ENCODE data around the gene LILRB5. TPM values are rescaled to one million over a fixed set of nuclear protein-coding genes. Genes with fewer than 3 reads are reported as not detected.
A peak's percentile ranks its signal among the peaks of the same experiment; 100 is the strongest.

The LILRB5 gene
- polyA plus RNA-seq, 3 donors, result 0.14 to 1.1 (median 0.17) TPM

DNA sequence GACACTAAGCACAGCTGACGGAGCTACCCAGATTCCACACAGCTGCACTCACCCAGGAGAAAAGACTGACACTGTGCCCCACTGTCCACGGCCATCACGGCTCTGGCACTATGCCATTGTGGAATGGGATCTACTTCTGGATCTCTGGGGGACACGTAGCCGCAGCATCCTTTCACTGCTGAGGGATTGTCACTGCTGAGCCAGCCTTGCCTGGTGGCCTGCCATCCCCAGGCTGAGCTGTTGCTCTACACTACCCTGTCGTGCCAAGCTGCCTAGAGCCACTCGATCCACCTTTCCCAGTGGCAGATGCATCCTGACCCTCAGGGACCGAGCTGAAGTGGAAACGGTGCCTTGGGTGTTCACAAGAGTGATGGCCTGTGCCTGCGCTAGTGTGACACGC lies 5.0 kb upstream of the LILRB5 start:
- H3K27me3 ChIP-seq (ENCODE audit: control insufficient read depth in 2 of 2, insufficient read depth in 2 of 2, low read length in 2 of 2), result no peaks in the 10 kb centered on the region
- H3K4me2 ChIP-seq (replicated peaks; ENCODE audit: extremely low read depth, low read length, poor library complexity, severe bottlenecking), result no peak overlapping the region
- H3K27ac ChIP-seq (ENCODE audit: low read depth in 1 of 2, low read length in 2 of 2), result no peak overlapping the region
- no peak overlapping the region for H3K27ac Mint-ChIP-seq
- H3K9ac ChIP-seq (ENCODE audit: insufficient read depth, low read length, poor library complexity, severe bottlenecking), result no peak overlapping the region
- no peak overlapping the region for H3K4me3 Mint-ChIP-seq
- no peaks in the 10 kb centered on the region for H3K9me3 ChIP-seq (replicated peaks in 1 of 2; ENCODE audit: control insufficient read depth in 1 of 2, insufficient read depth in 1 of 2, low read length in 2 of 2)
- H2AFZ ChIP-seq (ENCODE audit: insufficient read depth, low read depth, low read length, poor library complexity, severe bottlenecking), result no peak overlapping the region
- peaks cover 1 to 6% (median 5%) of the 10 kb centered on the region in 3 donors for H3K27me3 Mint-ChIP-seq (ENCODE audit: low read depth in 3 of 3)
- WGBS (ENCODE audit: insufficient coverage), result 94% methylated on average over 8 of the region's 11 CpGs
- H3K36me3 ChIP-seq (replicated peaks in 1 of 2; ENCODE audit: control insufficient read depth in 1 of 2, insufficient read depth in 2 of 2, low read length in 2 of 2), result no peaks in the 10 kb centered on the region
- TF ChIP-seq, protein P1, sequence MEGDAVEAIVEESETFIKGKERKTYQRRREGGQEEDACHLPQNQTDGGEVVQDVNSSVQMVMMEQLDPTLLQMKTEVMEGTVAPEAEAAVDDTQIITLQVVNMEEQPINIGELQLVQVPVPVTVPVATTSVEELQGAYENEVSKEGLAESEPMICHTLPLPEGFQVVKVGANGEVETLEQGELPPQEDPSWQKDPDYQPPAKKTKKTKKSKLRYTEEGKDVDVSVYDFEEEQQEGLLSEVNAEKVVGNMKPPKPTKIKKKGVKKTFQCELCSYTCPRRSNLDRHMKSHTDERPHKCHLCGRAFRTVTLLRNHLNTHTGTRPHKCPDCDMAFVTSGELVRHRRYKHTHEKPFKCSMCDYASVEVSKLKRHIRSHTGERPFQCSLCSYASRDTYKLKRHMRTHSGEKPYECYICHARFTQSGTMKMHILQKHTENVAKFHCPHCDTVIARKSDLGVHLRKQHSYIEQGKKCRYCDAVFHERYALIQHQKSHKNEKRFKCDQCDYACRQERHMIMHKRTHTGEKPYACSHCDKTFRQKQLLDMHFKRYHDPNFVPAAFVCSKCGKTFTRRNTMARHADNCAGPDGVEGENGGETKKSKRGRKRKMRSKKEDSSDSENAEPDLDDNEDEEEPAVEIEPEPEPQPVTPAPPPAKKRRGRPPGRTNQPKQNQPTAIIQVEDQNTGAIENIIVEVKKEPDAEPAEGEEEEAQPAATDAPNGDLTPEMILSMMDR (IDR thresholded peaks at IDR 0.05), result no peak
- no peaks in the 10 kb centered on the region for H3K36me3 Mint-ChIP-seq
- H3K4me3 ChIP-seq (replicated peaks in 1 of 3; ENCODE audit: low read depth in 2 of 3, low read length in 3 of 3), result no peak overlapping the region
- H3K4me1 Mint-ChIP-seq, result peaks cover 20% of the 10 kb centered on the region
- no peaks in the 10 kb centered on the region for H3K9me3 Mint-ChIP-seq
- no peak for DNase-seq
- H4K20me1 ChIP-seq (ENCODE audit: insufficient read depth, low read length), result no peaks in the 10 kb centered on the region
- H3K79me2 ChIP-seq (ENCODE audit: insufficient read depth, low read length), result no peaks in the 10 kb centered on the region
- intact Hi-C loops (cut with micrococcal nuclease), result loop anchor here in 1 of 2 donors (10.0 kb wide), 1 partner anchor 53 kb away; the partner anchor contains the start of gene LILRA5
- peaks cover 10 to 17% of the 10 kb centered on the region in 2 donors for H3K4me1 ChIP-seq (ENCODE audit: control insufficient read depth in 1 of 2, insufficient read depth in 2 of 2, low read length in 2 of 2)

DNA sequence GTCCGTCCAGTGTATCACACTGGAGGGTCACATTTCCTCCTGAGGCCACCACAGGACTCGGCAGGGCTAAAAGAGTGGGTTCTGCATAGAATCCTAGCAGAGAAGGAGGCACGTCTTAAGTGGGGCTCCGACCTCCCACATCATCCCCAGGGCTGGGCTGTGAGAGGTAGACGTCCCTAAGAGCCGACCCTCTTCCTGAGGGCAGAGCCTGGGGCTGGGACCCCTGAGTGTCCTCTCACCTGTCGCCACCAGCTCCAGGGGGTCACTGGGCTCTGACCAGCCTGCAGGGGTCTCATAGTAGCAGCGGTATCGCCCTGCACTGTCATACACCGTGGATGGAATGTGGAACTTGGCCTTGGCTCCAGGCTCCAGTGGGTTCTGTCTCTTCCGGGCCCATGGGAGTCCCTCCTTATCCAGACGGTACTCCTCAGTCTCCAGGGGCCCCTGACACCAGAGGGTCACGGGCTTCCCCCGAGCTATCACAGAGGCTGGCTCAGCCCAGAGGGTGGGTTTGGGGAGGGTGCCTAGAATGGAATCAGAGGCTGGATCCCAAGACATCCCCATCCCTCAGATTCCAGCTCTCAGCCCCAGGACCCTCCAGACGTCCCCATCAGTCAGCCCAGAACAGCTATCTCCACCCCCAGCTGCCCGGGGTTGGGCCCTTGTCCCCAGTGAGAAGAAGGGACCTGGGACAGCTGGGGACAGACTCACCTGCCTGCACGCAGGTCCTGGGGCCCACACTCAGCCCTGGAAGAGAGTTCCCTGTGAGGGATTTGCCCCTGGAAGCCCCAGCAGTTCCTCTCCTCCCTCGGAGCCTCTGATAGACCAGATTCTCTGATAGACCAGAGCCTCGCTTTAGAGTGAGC lies 590 bp downstream of the LILRB5 start:
- intact Hi-C loops (cut with micrococcal nuclease), result loop anchor here in 1 of 2 donors (5.0 kb wide), 1 partner anchor 36 kb away; no protein-coding TSS in a partner anchor
- Histone ChIP-seq H3K4me3 (replicated peaks in 1 of 3; ENCODE audit: low read depth in 2 of 3, low read length in 3 of 3) (no peak overlapping the region), H3K4me2 (replicated peaks; ENCODE audit: extremely low read depth, low read length, poor library complexity, severe bottlenecking) (no peak overlapping the region), H3K4me1 (ENCODE audit: control insufficient read depth in 1 of 2, insufficient read depth in 2 of 2, low read length in 2 of 2) (peaks cover 10 to 22% of the 10 kb centered on the region in 2 donors), H3K36me3 (replicated peaks in 1 of 2; ENCODE audit: control insufficient read depth in 1 of 2, insufficient read depth in 2 of 2, low read length in 2 of 2) (no peaks in the 10 kb centered on the region), H2AFZ (ENCODE audit: insufficient read depth, low read depth, low read length, poor library complexity, severe bottlenecking) (peak overlapping the region; percentile 35), H4K20me1 (ENCODE audit: insufficient read depth, low read length) (no peaks in the 10 kb centered on the region), H3K27ac (ENCODE audit: low read depth in 1 of 2, low read length in 2 of 2) (no peak overlapping the region), H3K9ac (ENCODE audit: insufficient read depth, low read length, poor library complexity, severe bottlenecking) (no peak overlapping the region), H3K79me2 (ENCODE audit: insufficient read depth, low read length) (no peaks in the 10 kb centered on the region), H3K9me3 (replicated peaks in 1 of 2; ENCODE audit: control insufficient read depth in 1 of 2, insufficient read depth in 1 of 2, low read length in 2 of 2) (no peaks in the 10 kb centered on the region), H3K27me3 (ENCODE audit: control insufficient read depth in 2 of 2, insufficient read depth in 2 of 2, low read length in 2 of 2) (peaks cover 0 to 5% of the 10 kb centered on the region in 2 donors)
- WGBS (ENCODE audit: insufficient coverage), result 92% methylated on average over 11 of the region's 19 CpGs
- H3K36me3 Mint-ChIP-seq, result no peaks in the 10 kb centered on the region
- H3K27me3 Mint-ChIP-seq (ENCODE audit: low read depth in 3 of 3), result peaks cover 16 to 21% (median 18%) of the 10 kb centered on the region in 3 donors
- peak overlapping the region in 2 of 7 donors; percentile 7 to 8 for H3K27ac Mint-ChIP-seq
- peaks cover 0 to under 1% (median 0%) of the 10 kb centered on the region in 7 donors for H3K9me3 Mint-ChIP-seq
- H3K4me1 Mint-ChIP-seq, result peaks cover 20% of the 10 kb centered on the region
- no peak for DNase-seq
- TF ChIP-seq, protein P1 (IDR thresholded peaks at IDR 0.05), result no peak
- peak overlapping the region in 1 of 2 donors; percentile 30 for H3K4me3 Mint-ChIP-seq

Measured in CD14-positive monocyte (primary cell).